NCI-H510A (cell line): ENCODE results near the gene TERF2IP.

Experiments
- DNase-seq: peaks from one replicate; lab custom pipeline; 2025; lab: John Stamatoyannopoulos, UW

The TERF2IP gene

GRCh38 chr16:75640598-75640997 is 7.0 kb upstream of the TERF2IP start:
- no peak for DNase-seq

GRCh38 chr16:75644240-75645012 is 3.1 kb upstream of the TERF2IP start:
- DNase-seq = no peak

GRCh38 chr16:75647112-75647491 is 471 bp upstream of the TERF2IP start:
- DNase-seq = no peak

GRCh38 chr16:75648265-75649076 is 898 bp downstream of the TERF2IP start:
- peak; percentile 47 for DNase-seq

- no peak for DNase-seq
Measured at GRCh38 chr16:75653922-75654321, 6.3 kb downstream of the TERF2IP start.

GRCh38 chr16:75658175-75658574 is 10.6 kb downstream of the TERF2IP start:
- no peak for DNase-seq

GRCh38 chr16:75660321-75660720 is 12.7 kb downstream of the TERF2IP start:
- DNase-seq = no peak

- no peak for DNase-seq
Measured at GRCh38 chr16:75660726-75661302, 13.2 kb downstream of the TERF2IP start.

- DNase-seq = no peak
Measured at GRCh38 chr16:75667503-75667902, 19.9 kb downstream of the TERF2IP start.

GRCh38 chr16:75676909-75677308 is 29.3 kb downstream of the TERF2IP start, which contains the start of gene CPHXL2:
TSS of gene CPHXL2 (minus strand) at chr16:75677009. CDS start at chr16:75676999, 10 bp downstream.
- DNase-seq = no peak

GRCh38 chr16:75679366-75679765 is 31.8 kb downstream of the TERF2IP start:
- no peak for DNase-seq

- DNase-seq = no peak
Measured at GRCh38 chr16:75682308-75682707, 34.7 kb downstream of the TERF2IP start.

GRCh38 chr16:75687361-75687760 is 39.8 kb downstream of the TERF2IP start:
- no peak for DNase-seq

- no peak for DNase-seq
Measured at GRCh38 chr16:75695708-75696107, 48.1 kb downstream of the TERF2IP start.

- no peak for DNase-seq
Measured at GRCh38 chr16:75697571-75697970, 50.0 kb downstream of the TERF2IP start.

- DNase-seq = no peak
Measured at GRCh38 chr16:75701361-75701760, 53.8 kb downstream of the TERF2IP start, which contains the start of gene DUXB. TSS of gene DUXB (minus strand) at chr16:75701461. CDS start at chr16:75701418, 43 bp downstream.

GRCh38 chr16:75702242-75702641 is 54.7 kb downstream of the TERF2IP start:
- no peak for DNase-seq

- DNase-seq = no peak
Measured at GRCh38 chr16:75703306-75703705, 55.7 kb downstream of the TERF2IP start.
